ENCODE measurements around the gene FAM219A.
"Not testable (repeated sequence)": the region's sequence is repeated elsewhere in the genome, so short reads cannot be mapped to it uniquely, and the experiment has no call there.

- not testable (repeated sequence) for TF ChIP-seq CTCF, POLR2A (IDR thresholded peaks at IDR 0.05)
These were observed 90.5 kb downstream of the FAM219A start for GRCh38 chr9:34367751-34368410.

Data from lower leg skin (tissue), 3 donors.